Hepatocyte (in vitro differentiated cells): ENCODE measurements around the gene MTAP. TPM values are rescaled to one million over a fixed set of nuclear protein-coding genes. Genes with fewer than 3 reads are reported as not detected.

Source experiments
- DNase-seq: peaks from one replicate; pipeline ENCODE4 v3.0.0-alpha.2; 2016; ENCODE audit warnings: low spot score
- H2AFZ ChIP-seq: fragments of 200-600 bp; sonication (generic); 2 replicates; pipeline ENCODE4 v1.6.0; 2016; ENCODE audit warnings: antibody characterized with exemption, mild to moderate bottlenecking
- H3K27ac ChIP-seq: fragments of 200-600 bp; sonication (generic); 2 replicates; pipeline ENCODE4 v1.5.1; 2016; ENCODE audit warnings: mild to moderate bottlenecking
- H3K27me3 ChIP-seq: fragments of 200-600 bp; sonication (generic); 2 replicates; pipeline ENCODE4 v1.6.1; 2016
- H3K36me3 ChIP-seq: fragments of 200-600 bp; sonication (generic); replicated peaks from 2 replicates; pipeline ENCODE4 v1.5.1; 2016; ENCODE audit warnings: low read depth; ENCODE audit not compliant: insufficient read depth
- H3K4me1 ChIP-seq: fragments of 200-600 bp; sonication (generic); 2 replicates; pipeline ENCODE4 v1.5.1; 2016; ENCODE audit warnings: mild to moderate bottlenecking, moderate library complexity; ENCODE audit not compliant: insufficient read depth
- H3K4me2 ChIP-seq: fragments of 200-600 bp; sonication (generic); 2 replicates; pipeline ENCODE4 v1.6.0; 2016
- H3K4me3 ChIP-seq: fragments of 200-600 bp; sonication (generic); 2 replicates; pipeline ENCODE4 v1.5.1; 2016; ENCODE audit warnings: mild to moderate bottlenecking
- H3K79me2 ChIP-seq: fragments of 200-600 bp; sonication (generic); 2 replicates; pipeline ENCODE4 v1.6.0; 2017; ENCODE audit warnings: mild to moderate bottlenecking
- H3K9me2 ChIP-seq: fragments of 200-600 bp; sonication (generic); replicated peaks from 2 replicates; pipeline ENCODE4 v1.6.0; 2017; ENCODE audit warnings: mild to moderate bottlenecking; ENCODE audit not compliant: insufficient read depth
- H3K9me3 ChIP-seq: fragments of 200-600 bp; sonication (generic); 2 replicates; pipeline ENCODE4 v1.5.1; 2016; ENCODE audit warnings: low read depth, mild to moderate bottlenecking
- H4K20me1 ChIP-seq: fragments of 200-600 bp; sonication (generic); 2 replicates; pipeline ENCODE4 v1.6.0; 2016; ENCODE audit warnings: mild to moderate bottlenecking; ENCODE audit not compliant: insufficient read depth, poor library complexity, severe bottlenecking
- EZH2 ChIP-seq: fragments of 200-600 bp; sonication (generic); IDR thresholded peaks from 2 replicates; pipeline ENCODE4 v1.6.1; 2016; ENCODE audit warnings: antibody characterized with exemption, mild to moderate bottlenecking, borderline replicate concordance
- EZH2phosphoT487 ChIP-seq: fragments of 200-600 bp; sonication (generic); IDR thresholded peaks from one replicate; pipeline ENCODE4 v1.6.1; 2018; ENCODE audit warnings: antibody characterized with exemption, mild to moderate bottlenecking, low read depth, moderate library complexity; ENCODE audit not compliant: unreplicated experiment, severe bottlenecking
- WGBS: methylation state at CpG from one replicate; pipeline ENCODE4 v1.1.6; 2016; ENCODE audit warnings: low lambda C conversion rate; ENCODE audit errors: missing lambda C conversion rate; 5-methylcytosine and 5-hydroxymethylcytosine counted together
- polyA plus RNA-seq: library from polyadenylated mRNA; unstranded; fragments of >200 nt; fragmentation: Nextera tagmentation; extraction: Ambion mirVana; gene quantifications from 2 replicates; pipeline ENCODE4 v1.2.1, GENCODE V29; 2016
- total RNA-seq: library from RNA; depleted of rRNA; stranded (reverse); fragments of >200 nt; gene quantifications from 2 replicates; pipeline ENCODE4 v1.2.3, GENCODE V29; 2014
- TF ChIP-seq, protein P1 (sequence below): fragments of 200-600 bp; sonication (generic); IDR thresholded peaks from 2 replicates; pipeline ENCODE4 v1.5.1; 2016; ENCODE audit warnings: antibody characterized with exemption, mild to moderate bottlenecking; ENCODE audit not compliant: poor library complexity

MTAP gene
- total and polyA plus RNA-seq, 2 experiments from 2014 or later, result 21.2 to 38.8 TPM

DNA sequence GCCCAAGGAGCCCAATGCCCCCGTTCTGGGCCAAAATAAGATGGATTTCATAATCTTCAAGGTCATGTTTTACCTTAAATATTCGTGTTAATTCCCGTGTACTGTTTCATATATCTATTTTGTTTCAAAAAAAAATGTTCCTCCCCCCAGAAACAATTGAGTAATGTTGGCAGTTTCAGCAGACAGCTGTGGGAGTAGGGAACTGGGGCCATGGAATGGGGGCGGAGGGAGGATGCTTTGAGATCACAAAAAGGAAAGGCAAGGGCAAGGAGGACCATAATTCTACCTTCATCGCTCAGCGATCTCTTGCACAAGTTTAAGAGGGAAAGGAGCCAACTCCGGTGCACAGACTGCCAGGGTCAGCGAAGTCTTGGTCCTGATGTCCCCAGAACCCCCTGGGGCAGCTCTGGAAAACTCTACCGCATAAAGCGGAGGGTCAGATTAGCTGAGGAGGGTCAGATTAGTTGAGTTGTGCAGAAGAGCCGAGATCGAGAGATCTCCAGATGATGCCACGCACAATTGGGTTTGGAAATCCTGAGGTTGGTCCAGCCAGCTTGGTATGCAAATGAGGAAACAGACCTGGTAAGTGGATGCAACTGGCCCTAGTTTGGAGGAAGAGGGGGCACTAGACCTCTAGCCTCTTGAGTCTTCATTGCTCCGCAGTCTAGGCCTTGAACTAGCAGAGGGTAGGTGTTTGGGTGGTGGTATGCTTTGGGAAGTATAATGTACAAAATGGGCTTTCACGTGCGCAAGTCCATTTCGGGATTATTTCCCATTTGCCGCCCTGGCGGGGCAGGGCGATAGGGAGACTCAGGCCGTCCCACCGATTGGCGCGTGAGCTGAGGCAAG, 167.7 kb downstream of the MTAP start:
- Histone ChIP-seq H3K36me3 (no peaks in the 10 kb centered on the region), H3K4me3 (no peak overlapping the region), H3K4me2 (peak overlapping the region; percentile 51), H3K4me1 (peaks cover 13% of the 10 kb centered on the region), H3K79me2 (no peaks in the 10 kb centered on the region), H3K9me2 (peaks cover 3% of the 10 kb centered on the region), H3K9me3 (no peaks in the 10 kb centered on the region), H4K20me1 (no peaks in the 10 kb centered on the region), H3K27me3 (peaks cover 100% of the 10 kb centered on the region), H3K27ac (no peak overlapping the region), H2AFZ (no peak overlapping the region)
- TF ChIP-seq, protein P1, sequence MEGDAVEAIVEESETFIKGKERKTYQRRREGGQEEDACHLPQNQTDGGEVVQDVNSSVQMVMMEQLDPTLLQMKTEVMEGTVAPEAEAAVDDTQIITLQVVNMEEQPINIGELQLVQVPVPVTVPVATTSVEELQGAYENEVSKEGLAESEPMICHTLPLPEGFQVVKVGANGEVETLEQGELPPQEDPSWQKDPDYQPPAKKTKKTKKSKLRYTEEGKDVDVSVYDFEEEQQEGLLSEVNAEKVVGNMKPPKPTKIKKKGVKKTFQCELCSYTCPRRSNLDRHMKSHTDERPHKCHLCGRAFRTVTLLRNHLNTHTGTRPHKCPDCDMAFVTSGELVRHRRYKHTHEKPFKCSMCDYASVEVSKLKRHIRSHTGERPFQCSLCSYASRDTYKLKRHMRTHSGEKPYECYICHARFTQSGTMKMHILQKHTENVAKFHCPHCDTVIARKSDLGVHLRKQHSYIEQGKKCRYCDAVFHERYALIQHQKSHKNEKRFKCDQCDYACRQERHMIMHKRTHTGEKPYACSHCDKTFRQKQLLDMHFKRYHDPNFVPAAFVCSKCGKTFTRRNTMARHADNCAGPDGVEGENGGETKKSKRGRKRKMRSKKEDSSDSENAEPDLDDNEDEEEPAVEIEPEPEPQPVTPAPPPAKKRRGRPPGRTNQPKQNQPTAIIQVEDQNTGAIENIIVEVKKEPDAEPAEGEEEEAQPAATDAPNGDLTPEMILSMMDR, result no peak
- TF ChIP-seq EZH2phosphoT487 (no peak), EZH2 (no peak)
- 13% methylated on average over 24 of the region's 24 CpGs for WGBS
- DNase-seq, result no peak

DNA sequence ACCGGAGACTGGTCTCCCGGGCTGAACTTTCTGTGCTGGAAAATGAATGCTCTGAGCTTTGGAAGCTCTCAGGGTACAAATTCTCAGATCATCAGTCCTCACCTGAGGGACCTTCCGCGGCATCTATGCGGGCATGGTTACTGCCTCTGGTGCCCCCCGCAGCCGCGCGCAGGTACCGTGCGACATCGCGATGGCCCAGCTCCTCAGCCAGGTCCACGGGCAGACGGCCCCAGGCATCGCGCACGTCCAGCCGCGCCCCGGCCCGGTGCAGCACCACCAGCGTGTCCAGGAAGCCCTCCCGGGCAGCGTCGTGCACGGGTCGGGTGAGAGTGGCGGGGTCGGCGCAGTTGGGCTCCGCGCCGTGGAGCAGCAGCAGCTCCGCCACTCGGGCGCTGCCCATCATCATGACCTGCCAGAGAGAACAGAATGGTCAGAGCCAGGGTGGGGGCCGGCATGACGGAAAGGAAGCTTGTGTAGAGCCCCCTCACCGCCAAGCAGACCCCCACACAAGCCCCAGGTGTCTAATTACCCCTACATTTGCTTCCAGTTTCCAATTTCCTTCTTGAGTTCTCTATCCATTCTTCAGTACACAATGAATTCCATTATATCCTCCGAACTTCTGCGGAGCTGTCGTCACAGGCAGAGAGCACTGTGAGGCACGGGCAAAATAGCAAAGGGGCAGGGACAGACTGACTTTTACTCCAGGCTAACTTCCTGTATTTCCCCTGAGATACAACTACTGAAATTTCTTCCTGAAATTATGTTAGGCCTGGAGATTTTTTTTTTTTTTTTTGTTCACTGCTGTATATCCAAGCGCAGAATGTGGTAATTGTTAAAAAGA, 168.6 kb downstream of the MTAP start:
- Histone ChIP-seq H3K4me2 (peak overlapping the region; percentile 51), H3K4me3 (no peak overlapping the region), H3K27me3 (peaks cover 100% of the 10 kb centered on the region), H2AFZ (no peak overlapping the region), H4K20me1 (no peaks in the 10 kb centered on the region), H3K27ac (no peak overlapping the region), H3K9me3 (no peaks in the 10 kb centered on the region), H3K36me3 (no peaks in the 10 kb centered on the region), H3K4me1 (peaks cover 10% of the 10 kb centered on the region), H3K9me2 (peaks cover 3% of the 10 kb centered on the region), H3K79me2 (no peaks in the 10 kb centered on the region)
- 7% methylated on average over 33 of the region's 45 CpGs for WGBS
- DNase-seq, result peak; percentile 3
- TF ChIP-seq EZH2 (peak; percentile 99), EZH2phosphoT487 (peak; percentile 53)
- TF ChIP-seq, protein P1, result no peak

DNA sequence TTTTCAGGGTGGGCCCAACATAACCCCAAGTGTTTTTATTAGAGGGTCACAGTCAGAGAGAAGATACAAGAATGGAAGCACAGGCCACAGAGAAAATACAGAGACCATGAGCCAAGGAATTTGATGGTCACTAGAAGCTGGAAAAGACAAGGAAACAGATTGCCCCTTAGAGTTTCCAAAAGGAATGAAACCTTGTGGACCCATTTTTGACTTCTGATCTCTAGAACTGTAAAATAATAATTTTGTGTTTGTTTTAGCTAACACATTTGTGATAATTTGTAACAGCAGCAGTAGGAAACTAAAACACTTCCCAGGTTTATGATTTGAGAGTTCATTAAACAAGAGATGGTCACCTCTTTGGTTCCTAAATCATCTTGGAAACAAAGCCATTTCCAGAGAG, 169.9 kb downstream of the MTAP start:
- no peaks in the 10 kb centered on the region for H3K36me3 ChIP-seq
- peaks cover 100% of the 10 kb centered on the region for H3K27me3 ChIP-seq
- no peak for DNase-seq
- no peak overlapping the region for H3K4me3 ChIP-seq
- no peak overlapping the region for H2AFZ ChIP-seq
- peaks cover 2% of the 10 kb centered on the region for H3K9me2 ChIP-seq
- H3K79me2 ChIP-seq, result no peaks in the 10 kb centered on the region
- H4K20me1 ChIP-seq, result no peaks in the 10 kb centered on the region
- H3K4me1 ChIP-seq, result peaks cover 10% of the 10 kb centered on the region
- H3K27ac ChIP-seq, result no peak overlapping the region
- TF ChIP-seq EZH2 (peak; percentile 55), EZH2phosphoT487 (no peak)
- TF ChIP-seq, protein P1, result no peak
- no peak overlapping the region for H3K4me2 ChIP-seq
- H3K9me3 ChIP-seq, result no peaks in the 10 kb centered on the region
